Uterus (tissue), 4 donors: Measurements from ENCODE around the gene XIRP2. TPM values are rescaled to one million over a fixed set of nuclear protein-coding genes. Genes with fewer than 3 reads are reported as not detected.

Experiments used
- DNase-seq, 2 donors: peaks; one replicate each; pipeline ENCODE4 v3.0.0-alpha.2; 2019 to 2020
- H3K27ac ChIP-seq, 2 donors: fragments of 200-600 bp; sonication (generic); 1 replicate in 1 of 2; 2 replicates in 1 of 2; pipeline ENCODE4 v1.5.1; 2016 to 2018
- H3K27me3 ChIP-seq, 2 donors: fragments of 200-600 bp; sonication (generic); one replicate each; pipeline ENCODE4 v1.5.1; 2018 to 2019; ENCODE audit warnings: control low read depth in 1 of 2
- H3K36me3 ChIP-seq, 2 donors: fragments of 200-600 bp; sonication (generic); one replicate each; pipeline ENCODE4 v1.5.1; 2019; ENCODE audit warnings: control low read depth in 1 of 2
- H3K4me1 ChIP-seq, 2 donors: fragments of 200-600 bp; sonication (generic); one replicate each; pipeline ENCODE4 v1.5.1; 2018 to 2019; ENCODE audit warnings: control low read depth in 1 of 2
- H3K4me3 ChIP-seq, 2 donors: fragments of 200-600 bp; sonication (generic); 1 replicate in 1 of 2; 2 replicates in 1 of 2; pipeline ENCODE4 v1.5.1; 2018 to 2019; ENCODE audit warnings: mild to moderate bottlenecking in 1 of 2
- H3K9me3 ChIP-seq, 2 donors: fragments of 200-600 bp; sonication (generic); one replicate each; pipeline ENCODE4 v1.5.1; 2019; ENCODE audit warnings: control low read depth in 1 of 2
- POLR2A ChIP-seq, 2 donors: fragments of 450-650 bp; IDR thresholded peaks; one replicate each; pipeline ENCODE4 v1.6.1; 2016; ENCODE audit warnings: antibody characterized with exemption in 2 of 2, mild to moderate bottlenecking in 1 of 2, moderate library complexity in 1 of 2
- intact Hi-C: fragments of 100-400 bp; cut with DNase I; formaldehyde crosslinking; loops from one replicate; pipeline ENCODE4 v1.15.1; 2023; ENCODE audit warnings: low total_unique reads
- total RNA-seq, 4 donors: library from RNA; depleted of rRNA in 3 of 4; stranded (reverse); fragments of >200 nt in 3 of 4; gene quantifications; one replicate each; pipeline versions ENCODE4 v1.1.0 to v1.2.4, GENCODE V29; 2014 to 2023
- TF ChIP-seq, protein P1 (sequence below), 4 experiments: fragments of 200-600 bp in 2 of 4; fragments of 450-650 bp in 2 of 4; sonication (generic) in 2 of 4; IDR thresholded peaks; one replicate each; pipeline ENCODE4 v1.5.1; 2016 to 2019; ENCODE audit warnings: antibody characterized with exemption in 4 of 4, mild to moderate bottlenecking in 2 of 4, moderate library complexity in 1 of 4
- donor health status: DM: yes; HTN: yes; CAD: no.

Gene XIRP2
- total RNA-seq, 4 donors from 2014 or later: 0.49 to 0.55 TPM; not detected in 2

DNA sequence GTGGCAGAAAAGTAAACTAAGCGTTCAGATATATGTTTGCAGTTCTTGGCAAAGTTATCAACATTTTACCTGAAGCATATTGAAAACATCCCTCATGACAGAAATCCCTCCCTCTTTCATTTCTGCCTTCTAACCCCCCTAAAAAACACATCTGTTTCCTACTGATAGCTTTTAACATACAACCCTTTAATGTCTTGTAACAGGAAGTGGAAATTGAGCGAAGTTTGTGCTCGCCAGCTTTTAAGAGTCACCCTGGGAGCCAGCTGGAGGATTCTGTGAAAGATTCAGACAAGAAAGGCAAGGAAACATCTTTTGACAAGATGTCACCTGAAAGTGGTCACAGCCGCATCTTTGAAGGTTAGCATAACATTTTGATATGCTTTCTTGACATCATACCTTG, 247.4 kb downstream of the XIRP2 start:
- Histone ChIP-seq H3K4me3 (no peak overlapping the region), H3K4me1 (no peaks in the 10 kb centered on the region), H3K9me3 (no peaks in the 10 kb centered on the region), H3K27ac (no peak overlapping the region), H3K27me3 (no peaks in the 10 kb centered on the region), H3K36me3 (no peaks in the 10 kb centered on the region)
- DNase-seq: no peak
- no peak for TF ChIP-seq POLR2A (IDR thresholded peaks at IDR 0.05)
- TF ChIP-seq, protein P1, sequence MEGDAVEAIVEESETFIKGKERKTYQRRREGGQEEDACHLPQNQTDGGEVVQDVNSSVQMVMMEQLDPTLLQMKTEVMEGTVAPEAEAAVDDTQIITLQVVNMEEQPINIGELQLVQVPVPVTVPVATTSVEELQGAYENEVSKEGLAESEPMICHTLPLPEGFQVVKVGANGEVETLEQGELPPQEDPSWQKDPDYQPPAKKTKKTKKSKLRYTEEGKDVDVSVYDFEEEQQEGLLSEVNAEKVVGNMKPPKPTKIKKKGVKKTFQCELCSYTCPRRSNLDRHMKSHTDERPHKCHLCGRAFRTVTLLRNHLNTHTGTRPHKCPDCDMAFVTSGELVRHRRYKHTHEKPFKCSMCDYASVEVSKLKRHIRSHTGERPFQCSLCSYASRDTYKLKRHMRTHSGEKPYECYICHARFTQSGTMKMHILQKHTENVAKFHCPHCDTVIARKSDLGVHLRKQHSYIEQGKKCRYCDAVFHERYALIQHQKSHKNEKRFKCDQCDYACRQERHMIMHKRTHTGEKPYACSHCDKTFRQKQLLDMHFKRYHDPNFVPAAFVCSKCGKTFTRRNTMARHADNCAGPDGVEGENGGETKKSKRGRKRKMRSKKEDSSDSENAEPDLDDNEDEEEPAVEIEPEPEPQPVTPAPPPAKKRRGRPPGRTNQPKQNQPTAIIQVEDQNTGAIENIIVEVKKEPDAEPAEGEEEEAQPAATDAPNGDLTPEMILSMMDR (IDR thresholded peaks at IDR 0.05): no peak
- intact Hi-C loops: no loop called here

DNA sequence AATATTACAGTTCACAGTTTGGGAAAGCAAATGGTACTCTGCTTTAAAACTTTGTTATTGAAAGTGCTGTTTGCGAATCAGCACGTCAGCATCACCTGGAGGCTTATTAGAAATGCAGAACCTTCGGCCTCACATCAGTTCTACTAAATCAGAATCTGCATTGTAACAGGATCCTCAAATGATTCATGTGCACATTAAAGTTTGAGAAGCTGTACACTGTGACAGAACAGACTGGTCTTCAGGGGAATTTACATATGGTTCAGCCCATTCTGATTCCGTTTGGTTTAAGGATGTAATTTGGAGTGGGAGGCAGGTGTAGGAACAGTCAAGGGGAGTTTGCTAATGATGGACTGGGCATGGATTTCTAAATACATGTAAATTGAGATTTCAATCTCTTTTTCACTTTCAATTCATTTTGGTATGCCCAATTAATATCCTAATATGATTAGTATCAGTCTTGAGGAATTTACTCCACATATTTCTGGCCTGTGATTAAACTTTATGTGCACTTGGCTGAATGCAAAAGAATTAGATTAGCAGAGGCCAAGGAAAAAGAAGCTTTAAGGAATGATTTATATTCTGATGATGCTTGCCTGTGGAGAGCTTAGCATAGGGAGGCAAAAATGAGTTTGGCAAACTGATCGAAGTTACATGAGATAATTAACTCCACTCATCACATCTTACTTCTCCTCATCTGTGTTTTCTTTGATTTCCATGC, 248.8 kb downstream of the XIRP2 start:
- no peak for DNase-seq
- intact Hi-C loops: no loop called here
- Histone ChIP-seq H3K27me3 (no peaks in the 10 kb centered on the region), H3K36me3 (no peaks in the 10 kb centered on the region), H3K9me3 (no peaks in the 10 kb centered on the region), H3K4me1 (no peaks in the 10 kb centered on the region), H3K4me3 (no peak overlapping the region), H3K27ac (no peak overlapping the region)
- no peak for TF ChIP-seq POLR2A (IDR thresholded peaks at IDR 0.05)
- TF ChIP-seq, protein P1 (IDR thresholded peaks at IDR 0.05): no peak

DNA sequence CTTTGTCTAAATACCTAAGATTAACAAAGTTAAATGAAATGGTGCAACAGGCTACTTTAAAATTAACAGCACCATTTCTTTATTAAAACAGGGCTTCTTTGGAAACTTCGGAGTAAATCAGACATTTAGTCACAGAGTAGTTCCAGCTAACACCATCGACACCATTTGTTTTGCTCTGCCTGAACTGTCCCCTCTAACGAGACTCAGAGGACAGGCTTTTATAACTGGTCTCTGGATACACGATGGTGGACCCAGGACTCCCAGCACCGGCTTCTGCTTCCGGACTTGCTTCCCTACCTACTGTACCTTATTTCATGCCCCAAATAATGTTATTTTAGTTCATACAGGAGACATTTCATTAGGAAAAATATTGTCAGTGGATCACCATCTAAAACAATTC, 252.1 kb downstream of the XIRP2 start:
- H3K9me3 ChIP-seq: no peaks in the 10 kb centered on the region
- no peak overlapping the region for H3K27ac ChIP-seq
- no peaks in the 10 kb centered on the region for H3K4me1 ChIP-seq
- H3K27me3 ChIP-seq: no peaks in the 10 kb centered on the region
- H3K36me3 ChIP-seq: no peaks in the 10 kb centered on the region
- DNase-seq: no peak
- TF ChIP-seq, protein P1 (IDR thresholded peaks at IDR 0.05): no peak
- no peak for TF ChIP-seq POLR2A (IDR thresholded peaks at IDR 0.05)
- no peak overlapping the region for H3K4me3 ChIP-seq
- intact Hi-C loops: no loop called here

DNA sequence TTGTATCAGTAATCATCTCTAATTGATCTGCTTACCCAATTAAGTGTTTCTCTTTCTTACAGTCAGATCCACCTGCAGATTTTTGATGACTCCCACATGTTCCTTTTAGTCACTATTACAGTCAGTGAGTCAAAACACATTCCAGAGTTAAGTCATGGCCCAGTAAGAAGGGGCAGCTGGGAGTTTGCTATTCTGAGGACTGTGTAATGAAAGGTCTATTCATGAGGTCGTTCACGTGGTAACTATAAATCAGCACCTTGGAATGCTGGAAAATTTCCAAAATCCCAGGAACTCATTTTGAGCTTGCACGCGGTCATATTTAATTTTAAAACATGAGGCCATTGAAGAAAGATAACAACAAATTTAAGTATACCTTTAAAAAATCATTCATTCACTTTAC, 252.5 kb downstream of the XIRP2 start:
- no peaks in the 10 kb centered on the region for H3K9me3 ChIP-seq
- intact Hi-C loops: no loop called here
- no peak overlapping the region for H3K27ac ChIP-seq
- no peaks in the 10 kb centered on the region for H3K27me3 ChIP-seq
- no peaks in the 10 kb centered on the region for H3K36me3 ChIP-seq
- H3K4me1 ChIP-seq: no peaks in the 10 kb centered on the region
- no peak overlapping the region for H3K4me3 ChIP-seq
- DNase-seq: no peak
- no peak for TF ChIP-seq POLR2A (IDR thresholded peaks at IDR 0.05)

DNA sequence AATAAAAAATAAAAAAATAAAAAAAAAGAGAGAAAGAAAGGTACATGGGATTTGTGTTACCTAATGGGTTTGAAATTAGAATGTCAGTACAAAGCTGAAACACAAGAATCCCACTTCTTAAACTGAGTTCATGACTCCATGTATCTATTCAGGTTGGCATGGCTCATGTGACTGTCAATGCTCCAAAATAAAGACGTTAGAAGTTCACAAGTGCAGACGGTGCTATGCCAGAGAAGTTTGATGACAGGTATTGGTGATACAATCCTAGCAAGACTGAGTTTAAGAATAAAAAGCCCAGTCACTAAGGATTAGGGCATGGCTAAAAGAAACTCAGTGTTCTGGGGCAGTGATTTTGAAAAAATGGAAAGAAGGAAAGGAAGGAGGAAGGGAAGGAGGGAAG, 254.3 kb downstream of the XIRP2 start:
- intact Hi-C loops: no loop called here
- Histone ChIP-seq H3K9me3 (no peaks in the 10 kb centered on the region), H3K27ac (no peak overlapping the region), H3K4me3 (no peak overlapping the region), H3K4me1 (no peaks in the 10 kb centered on the region), H3K36me3 (no peaks in the 10 kb centered on the region), H3K27me3 (no peaks in the 10 kb centered on the region)
- no peak for DNase-seq
- TF ChIP-seq, protein P1 (IDR thresholded peaks at IDR 0.05): no peak
- TF ChIP-seq POLR2A (IDR thresholded peaks at IDR 0.05): no peak
